Measurements from ENCODE around the gene CHRNA9.

GRCh38 chr4:40357738-40358137, 22.6 kb downstream of the CHRNA9 start:
- TF ChIP-seq CTCF (IDR thresholded peaks at IDR 0.05; ENCODE audit: insufficient read depth, low read depth, low read length) (no peak), EZH2 (IDR thresholded peaks at IDR 0.05; ENCODE audit: insufficient read depth, low read length) (no peak)

All from astrocyte (in vitro differentiated cells and primary cell).